ENCODE data around the gene ZFPL1.
A peak's percentile ranks its signal among the peaks of the same experiment; 100 is the strongest.

The ZFPL1 gene

DNA sequence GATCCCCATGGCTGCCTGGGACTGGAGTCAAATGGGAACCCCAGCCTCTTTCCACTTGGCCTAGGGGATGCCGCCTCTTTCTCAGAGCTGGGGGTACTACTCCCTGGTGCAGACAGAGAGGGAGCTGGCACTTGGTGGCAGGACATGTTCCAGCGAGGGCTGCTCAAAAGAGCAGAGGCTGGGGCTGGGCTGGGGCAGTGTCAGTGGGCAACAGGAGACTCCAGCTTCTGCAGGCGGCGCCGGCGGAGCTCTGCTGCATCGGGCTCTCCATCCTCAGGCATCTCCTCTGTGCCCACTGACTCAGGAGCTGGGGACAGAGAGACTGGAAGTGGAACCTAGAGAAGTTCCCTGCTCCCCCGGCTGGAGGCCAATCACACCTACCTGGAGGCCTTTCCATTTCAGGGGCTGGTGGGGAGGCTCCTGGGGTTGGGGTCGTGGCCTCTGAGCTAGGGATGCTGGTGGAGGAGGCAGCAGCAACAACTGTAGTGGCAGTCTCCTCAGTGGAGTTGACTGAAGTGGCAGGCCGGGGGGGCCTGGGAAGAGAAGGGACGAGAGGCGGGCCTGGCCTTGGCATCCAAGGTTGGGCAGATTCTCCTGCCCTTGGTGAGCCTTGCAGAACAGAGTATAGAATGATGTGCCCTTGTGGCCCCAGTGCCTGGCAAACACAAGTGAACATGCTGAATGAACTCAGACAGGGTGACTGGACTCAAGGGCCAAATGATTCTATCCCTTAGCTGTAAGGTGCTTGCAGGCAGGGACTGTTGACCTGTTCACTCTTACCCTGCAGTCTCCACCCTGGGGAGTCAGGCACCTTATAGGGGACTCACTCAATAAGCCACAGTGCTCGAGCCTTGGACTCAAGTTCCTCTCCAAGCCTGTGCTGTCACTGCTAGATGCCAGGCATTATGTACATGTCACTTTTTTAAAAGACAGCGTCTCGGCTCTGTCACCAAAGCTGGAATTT, 44.4 kb downstream of the ZFPL1 start:
- DNase-seq (ENCODE audit: low read depth in 1 of 2, low spot score in 1 of 2): no peak

- no peak for DNase-seq (ENCODE audit: low read depth in 1 of 2, low spot score in 1 of 2)
Measured at GRCh38 chr11:65129649-65130441, 45.8 kb downstream of the ZFPL1 start.

GRCh38 chr11:65130631-65131416, 46.8 kb downstream of the ZFPL1 start:
- DNase-seq (ENCODE audit: low read depth in 1 of 2, low spot score in 1 of 2): no peak

- no peak for DNase-seq (ENCODE audit: low read depth in 1 of 2, low spot score in 1 of 2)
Measured at GRCh38 chr11:65131417-65131776, 47.4 kb downstream of the ZFPL1 start.

GRCh38 chr11:65131895-65132237, 47.8 kb downstream of the ZFPL1 start:
- DNase-seq (ENCODE audit: low read depth in 1 of 2, low spot score in 1 of 2): no peak

DNA sequence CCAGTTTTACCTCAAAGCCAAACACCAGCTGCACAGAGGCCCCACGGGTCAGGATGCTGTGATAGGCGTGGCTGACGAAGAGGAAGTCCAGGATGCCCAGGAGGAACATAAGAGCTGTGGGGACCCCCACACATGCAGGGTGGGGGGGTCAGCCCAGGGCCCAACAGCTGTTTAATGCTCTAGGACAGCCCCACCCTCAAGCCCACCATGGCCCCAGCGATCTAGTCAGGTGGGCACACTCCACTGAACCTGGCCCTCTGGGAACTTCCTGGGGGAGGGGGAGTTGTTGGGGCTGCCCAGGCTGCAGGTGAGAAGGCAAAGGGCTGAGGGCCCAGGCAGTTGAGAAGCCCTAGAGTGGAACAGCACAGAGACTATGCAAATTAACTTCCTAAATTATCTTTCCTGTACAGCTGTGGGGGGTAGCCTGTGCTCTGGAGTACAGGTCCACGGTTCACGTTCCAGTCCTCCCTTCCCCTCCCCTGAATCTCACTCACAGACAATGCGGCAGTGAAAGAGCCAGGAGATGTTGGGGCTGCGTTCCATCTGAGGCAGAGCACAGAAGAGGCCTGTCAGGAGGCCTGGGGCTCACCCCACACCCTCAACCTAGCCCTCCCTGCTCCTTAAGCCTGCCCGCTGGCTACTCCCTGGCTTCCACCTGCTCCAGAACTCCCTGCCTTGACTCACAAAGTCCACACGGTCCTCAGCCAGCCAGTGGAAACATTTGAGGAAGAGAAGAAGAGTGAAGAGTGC, 48.4 kb downstream of the ZFPL1 start:
- no peak for DNase-seq (ENCODE audit: low read depth in 1 of 2, low spot score in 1 of 2)

GRCh38 chr11:65132988-65133700, 49.1 kb downstream of the ZFPL1 start:
- no peak for DNase-seq (ENCODE audit: low read depth in 1 of 2, low spot score in 1 of 2)

DNA sequence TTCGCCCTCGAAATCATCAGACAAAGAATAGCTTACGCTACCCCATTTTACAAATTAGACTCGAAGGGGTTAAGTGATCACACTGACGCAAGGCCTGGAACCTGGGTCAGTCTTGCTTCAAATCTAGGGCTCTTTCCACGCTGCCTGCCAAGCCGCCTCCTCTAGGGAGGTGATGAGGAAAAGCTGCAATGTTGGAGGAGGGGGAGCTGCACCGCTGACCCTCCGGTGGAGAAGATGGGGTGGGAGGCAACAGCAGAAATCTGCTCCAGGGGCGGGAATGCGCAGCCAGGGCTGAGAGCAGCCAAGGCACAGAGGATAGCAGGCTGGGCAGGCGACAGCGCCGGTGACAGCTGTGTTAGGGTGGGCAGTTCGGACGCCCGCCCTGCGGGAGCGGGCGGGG, 49.7 kb downstream of the ZFPL1 start:
- no peak for DNase-seq (ENCODE audit: low read depth in 1 of 2, low spot score in 1 of 2)

DNA sequence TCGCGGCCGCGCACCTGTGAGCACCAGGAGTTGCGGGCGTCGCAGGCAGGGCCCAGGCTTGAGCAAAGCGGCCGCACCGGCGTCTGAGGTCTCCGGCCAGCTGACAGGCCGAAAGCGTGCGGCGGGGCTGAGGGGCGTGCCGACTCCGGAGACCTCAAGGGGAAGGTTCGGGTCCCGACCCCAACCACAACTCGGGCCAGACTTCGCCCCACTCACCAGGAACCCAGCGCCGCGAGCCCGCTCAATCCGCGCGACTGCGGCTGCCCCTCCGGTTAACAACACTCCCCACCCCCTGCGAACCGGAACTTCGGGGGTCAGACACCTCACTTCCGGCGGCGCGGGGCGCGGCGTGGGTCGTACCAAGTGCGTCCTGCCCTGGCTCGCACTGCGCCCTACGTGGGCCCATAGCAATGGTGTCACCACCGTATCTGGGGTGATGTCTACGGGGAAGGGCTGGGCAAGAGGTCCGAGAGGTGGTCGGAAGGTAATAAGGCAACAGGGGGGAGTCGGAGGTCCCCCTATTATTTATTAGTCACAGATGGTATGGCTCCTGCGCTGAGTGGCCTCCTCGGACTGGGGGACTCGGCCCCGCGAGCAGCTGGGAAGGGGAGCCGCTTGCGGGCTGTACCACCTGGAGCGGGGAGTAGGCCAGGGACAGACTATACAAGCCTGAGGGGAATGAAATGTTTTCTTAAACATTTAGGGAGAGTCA, 50.4 kb downstream of the ZFPL1 start, which contains the start of gene SYVN1:
SYVN1 (minus strand) TSS at position 280 of the 712 bp plus-strand sequence. CDS start 918 bp downstream, outside the sequence.
- DNase-seq (ENCODE audit: low read depth in 1 of 2, low spot score in 1 of 2): peak; percentile 84 to 86

DNA sequence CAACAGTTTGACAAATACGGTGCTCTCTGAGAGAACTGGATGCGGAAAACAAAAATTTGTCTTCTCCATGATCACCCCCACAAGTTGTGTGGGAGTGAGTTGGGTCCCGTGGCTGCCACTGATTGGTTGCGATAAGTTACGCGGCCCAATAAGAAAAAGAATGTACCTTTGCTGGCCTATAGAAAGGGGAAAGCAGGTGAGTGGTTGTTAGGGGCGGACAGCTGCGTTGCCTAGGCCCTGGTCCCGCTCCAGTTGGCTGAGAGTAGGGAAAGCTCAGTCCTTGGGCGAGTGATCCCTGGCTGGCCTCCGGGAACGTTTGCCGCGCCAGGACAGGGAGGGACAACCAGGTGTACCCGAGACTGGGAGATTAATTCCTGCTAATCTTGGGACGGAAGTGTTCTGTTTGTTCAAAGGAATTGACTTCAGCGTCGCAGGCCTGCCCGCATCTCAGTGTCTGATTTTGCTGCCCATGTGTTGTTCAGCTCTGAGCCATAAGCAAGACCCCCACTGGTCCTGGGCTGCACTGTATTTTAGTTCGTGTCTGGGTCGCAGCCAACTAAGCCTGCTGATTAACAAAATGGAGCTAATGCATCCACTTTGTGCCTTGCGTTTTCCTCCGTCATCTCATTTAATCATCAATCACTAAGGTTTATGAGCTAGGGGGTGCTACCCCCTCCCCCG, 51.1 kb downstream of the ZFPL1 start:
- DNase-seq (ENCODE audit: low read depth in 1 of 2, low spot score in 1 of 2): peak; percentile 60 to 63

DNA sequence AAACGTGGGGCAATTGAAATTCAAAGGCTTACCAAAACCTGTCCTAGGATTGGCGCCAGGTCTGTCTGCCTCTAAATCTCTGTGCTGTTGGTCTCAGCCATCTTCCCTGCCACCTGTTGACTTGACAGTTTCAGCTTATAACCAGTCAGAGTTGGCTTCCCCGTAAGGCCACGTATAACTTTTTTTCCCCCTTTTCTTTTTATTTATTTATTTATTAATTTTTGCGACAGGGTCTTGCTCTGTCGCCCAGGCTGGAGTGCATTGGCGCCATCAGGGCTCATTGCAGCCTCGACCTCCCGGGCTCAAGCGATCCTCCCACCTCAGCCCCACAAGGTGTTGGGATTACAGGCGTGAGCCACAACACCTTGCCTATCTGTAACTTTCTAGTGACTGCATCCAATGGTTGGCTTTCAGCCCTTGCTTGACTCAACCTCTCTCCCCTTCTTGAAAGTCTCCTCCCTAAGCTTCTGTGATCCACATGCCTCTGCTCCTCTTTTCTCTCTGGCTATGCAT, 51.7 kb downstream of the ZFPL1 start:
- DNase-seq (ENCODE audit: low read depth in 1 of 2, low spot score in 1 of 2): no peak

GRCh38 chr11:65136515-65137096, 52.6 kb downstream of the ZFPL1 start:
- DNase-seq (ENCODE audit: low read depth in 1 of 2, low spot score in 1 of 2): no peak

Measured in stimulated activated CD4-positive, alpha-beta T cell treated with anti-CD3 and anti-CD28 coated beads, Interleukin-15, amount 100 ng/mL, for 1 hour (primary cell).